ENCODE data around the gene RNU2-1.
"Not testable (repeated sequence)": the region's sequence is repeated elsewhere in the genome, so short reads cannot be mapped to it uniquely, and the experiment has no call there.

The RNU2-1 gene

GRCh38 chr17:43233877-43234276 is at the start of gene RNU2-1:
Gene RNU2-1 (minus strand): TSS chr17:43233977.
- DNase-seq (ENCODE audit: low read depth in 2 of 2): not testable (repeated sequence)

GRCh38 chr17:43272914-43273313 is 39.1 kb upstream of the RNU2-1 start:
- not testable (repeated sequence) for DNase-seq (ENCODE audit: low read depth in 2 of 2)

GRCh38 chr17:43272483-43272882 is 38.7 kb upstream of the RNU2-1 start:
- not testable (repeated sequence) for DNase-seq (ENCODE audit: low read depth in 2 of 2)

- not testable (repeated sequence) for DNase-seq (ENCODE audit: low read depth in 2 of 2)
Measured at GRCh38 chr17:43270552-43271504, 37.1 kb upstream of the RNU2-1 start.

- not testable (repeated sequence) for DNase-seq (ENCODE audit: low read depth in 2 of 2)
Measured at GRCh38 chr17:43246456-43246855, 12.7 kb upstream of the RNU2-1 start.

- not testable (repeated sequence) for DNase-seq (ENCODE audit: low read depth in 2 of 2)
Measured at GRCh38 chr17:43240596-43241352, 7.0 kb upstream of the RNU2-1 start.

- not testable (repeated sequence) for DNase-seq (ENCODE audit: low read depth in 2 of 2)
Measured at GRCh38 chr17:43239597-43239996, 5.8 kb upstream of the RNU2-1 start.

- DNase-seq (ENCODE audit: low read depth in 2 of 2): not testable (repeated sequence)
Measured at GRCh38 chr17:43233263-43233662, 514 bp downstream of the RNU2-1 start.

- not testable (repeated sequence) for DNase-seq (ENCODE audit: low read depth in 2 of 2)
Measured at GRCh38 chr17:43232021-43232699, 1.6 kb downstream of the RNU2-1 start.

- DNase-seq (ENCODE audit: low read depth in 2 of 2): not testable (repeated sequence)
Measured at GRCh38 chr17:43231205-43232020, 2.4 kb downstream of the RNU2-1 start.

- DNase-seq (ENCODE audit: low read depth in 2 of 2): not testable (repeated sequence)
Measured at GRCh38 chr17:43228020-43228782, 5.6 kb downstream of the RNU2-1 start, which contains the start of gene CCDC200. Gene CCDC200 (minus strand): TSS chr17:43228623. CDS start chr17:43228554, 69 bp downstream.

- no peak for DNase-seq (ENCODE audit: low read depth in 2 of 2)
Measured at GRCh38 chr17:43226393-43226792, 7.4 kb downstream of the RNU2-1 start.

- DNase-seq (ENCODE audit: low read depth in 2 of 2): no peak
Measured at GRCh38 chr17:43224146-43224705, 9.6 kb downstream of the RNU2-1 start.

- no peak for DNase-seq (ENCODE audit: low read depth in 2 of 2)
Measured at GRCh38 chr17:43220511-43221125, 13.2 kb downstream of the RNU2-1 start.

GRCh38 chr17:43219746-43220380 is 13.9 kb downstream of the RNU2-1 start:
- DNase-seq (ENCODE audit: low read depth in 2 of 2): no peak

- no peak for DNase-seq (ENCODE audit: low read depth in 2 of 2)
Measured at GRCh38 chr17:43219001-43219400, 14.8 kb downstream of the RNU2-1 start.

GRCh38 chr17:43217614-43218087 is 16.1 kb downstream of the RNU2-1 start:
- no peak for DNase-seq (ENCODE audit: low read depth in 2 of 2)

GRCh38 chr17:43216762-43217613 is 16.8 kb downstream of the RNU2-1 start:
- DNase-seq (ENCODE audit: low read depth in 2 of 2): no peak

Data from stimulated activated CD8-positive, alpha-beta memory T cell treated with anti-CD3 and anti-CD28 coated beads, Interleukin-2, amount 100 ng/mL, for 48 hours (primary cell).